Endothelial cell of umbilical vein (primary cell): Measurements from ENCODE around the gene SCN4A. TPM values are rescaled to one million over a fixed set of nuclear protein-coding genes. Genes with fewer than 3 reads are reported as not detected.

Source experiments
- BruUV-seq: library from RNA; stranded (reverse); fragments of 400-500 nt; replicated peaks from 2 replicates; lab custom pipeline; 2021; lab: Mats Ljungman, UMichigan
- CTCF ChIA-PET: fragments of 300-600, 350-600 bp; sonication (Branson Sonifier 250); formaldehyde crosslinking; loops from one replicate; lab custom pipeline; 2021; ENCODE audit warnings: antibody characterized with exemption, inconsistent platforms; lab: Charles Lee
- POLR2A ChIA-PET: fragments of 300-600, 350-600 bp; sonication (Branson Sonifier 250); formaldehyde crosslinking; loops from one replicate; lab custom pipeline; 2021; ENCODE audit warnings: antibody characterized with exemption, inconsistent platforms; lab: Charles Lee
- DNase-seq: peaks from one replicate; pipeline ENCODE4 v3.0.0-alpha.2; 2011; ENCODE audit warnings: low read depth, low spot score
- FAIRE-seq: peaks from 2 replicates; lab custom pipeline; 2011; peaks lifted over from hg19 to GRCh38; lab: Jason Lieb, UNC
- H2AFZ ChIP-seq: 2 replicates; pipeline ENCODE4 v1.6.0; 2012; ENCODE audit warnings: low read depth, low read length, control low read depth, inconsistent platforms
- H3K27ac ChIP-seq: 2 replicates; pipeline ENCODE4 v1.5.1; 2011; ENCODE audit warnings: low read depth, mild to moderate bottlenecking, control low read depth, low read length, moderate library complexity; ENCODE audit not compliant: insufficient read depth
- H3K27me3 ChIP-seq, 2 experiments: 2 replicates each; pipeline versions ENCODE4 v1.6.0 to v1.6.1; 2011; ENCODE audit warnings: low read length in 2 of 2, mixed read lengths in 1 of 2; ENCODE audit not compliant: control insufficient read depth in 2 of 2, insufficient read depth in 2 of 2
- H3K36me3 ChIP-seq, 2 experiments: 2 replicates in 1 of 2; 3 replicates in 1 of 2; pipeline ENCODE4 v1.5.1; 2011; ENCODE audit warnings: low read length in 2 of 2, mild to moderate bottlenecking in 1 of 2, moderate library complexity in 1 of 2; ENCODE audit not compliant: control insufficient read depth in 2 of 2, insufficient read depth in 2 of 2; ENCODE audit errors: extremely low read depth in 1 of 2
- H3K4me1 ChIP-seq: 3 replicates; pipeline ENCODE4 v1.5.1; 2011; ENCODE audit warnings: mild to moderate bottlenecking, low read length; ENCODE audit not compliant: control insufficient read depth, insufficient read depth; ENCODE audit errors: extremely low read depth
- H3K4me2 ChIP-seq: 2 replicates; pipeline ENCODE4 v1.6.1; 2011; ENCODE audit warnings: low read length, control low read depth, mixed read lengths; ENCODE audit not compliant: insufficient read depth
- H3K4me3 ChIP-seq, 3 experiments: fragments of 200-600 bp in 1 of 3; sonication (generic), shearing (Covaris generic) in 1 of 3; replicated peaks in 1 of 3; 2 replicates each; pipeline ENCODE4 v1.5.1; 2011 to 2016; ENCODE audit warnings: control low read depth in 3 of 3, low read length in 3 of 3, mild to moderate bottlenecking in 2 of 3, inconsistent platforms in 1 of 3, low read depth in 1 of 3, moderate library complexity in 1 of 3; ENCODE audit not compliant: insufficient read depth in 1 of 3
- H3K79me2 ChIP-seq: 2 replicates; pipeline ENCODE4 v1.6.0; 2012; ENCODE audit warnings: low read length, inconsistent platforms; ENCODE audit not compliant: control insufficient read depth, insufficient read depth
- H3K9ac ChIP-seq: replicated peaks from 2 replicates; pipeline ENCODE3; 2011; ENCODE audit warnings: low read length, control low read depth; ENCODE audit not compliant: insufficient read depth; ENCODE audit errors: extremely low read depth
- H3K9me1 ChIP-seq: replicated peaks from 3 replicates; pipeline ENCODE4 v1.6.0; 2011; ENCODE audit warnings: mild to moderate bottlenecking, low read length; ENCODE audit not compliant: control insufficient read depth, insufficient read depth; ENCODE audit errors: extremely low read depth
- H3K9me3 ChIP-seq: replicated peaks from 2 replicates; pipeline ENCODE4 v1.5.1; 2012; ENCODE audit warnings: low read length, inconsistent platforms; ENCODE audit not compliant: control insufficient read depth, insufficient read depth
- H4K20me1 ChIP-seq: replicated peaks from 2 replicates; pipeline ENCODE3; 2011; ENCODE audit warnings: mild to moderate bottlenecking, low read length; ENCODE audit not compliant: control insufficient read depth, insufficient read depth; ENCODE audit errors: extremely low read depth
- CTCF ChIP-seq, 2 donors: IDR thresholded peaks; 1 replicate in 1 of 2; 2 replicates in 1 of 2; pipeline ENCODE4 v1.5.1; 2011; ENCODE audit warnings: low read length in 2 of 2, mild to moderate bottlenecking in 2 of 2, moderate library complexity in 2 of 2, control low read depth in 1 of 2, inconsistent platforms in 1 of 2, low read depth in 1 of 2; ENCODE audit not compliant: insufficient read depth in 1 of 2; ENCODE audit errors: extremely low read depth in 1 of 2
- EZH2 ChIP-seq: IDR thresholded peaks from 2 replicates; pipeline ENCODE4 v1.6.1; 2012; ENCODE audit warnings: borderline replicate concordance, low read depth, mild to moderate bottlenecking, moderate library complexity, low read length, inconsistent platforms; ENCODE audit not compliant: severe bottlenecking
- FOS ChIP-seq: IDR thresholded peaks from 2 replicates; pipeline ENCODE4 v1.6.1; 2011; ENCODE audit warnings: mild to moderate bottlenecking, low read length, moderate library complexity, borderline replicate concordance; ENCODE audit not compliant: insufficient read depth
- GATA2 ChIP-seq: IDR thresholded peaks from 2 replicates; pipeline ENCODE4 v1.7.0; 2011; ENCODE audit warnings: low read depth, mild to moderate bottlenecking, moderate library complexity, mixed read lengths, low read length; ENCODE audit not compliant: insufficient read length, insufficient read depth
- JUN ChIP-seq: IDR thresholded peaks from 2 replicates; pipeline ENCODE4 v1.6.1; 2011; ENCODE audit warnings: borderline replicate concordance, low read depth; ENCODE audit not compliant: insufficient read length, insufficient read depth
- MAX ChIP-seq: IDR thresholded peaks from 2 replicates; pipeline ENCODE4 v1.6.1; 2011; ENCODE audit not compliant: insufficient read depth, insufficient read length
- MYC ChIP-seq: IDR thresholded peaks from one replicate; pipeline ENCODE4 v1.6.1; 2011; ENCODE audit warnings: mild to moderate bottlenecking, low read depth, low read length
- POLR2A ChIP-seq: IDR thresholded peaks from 2 replicates; pipeline ENCODE4 v1.6.1; 2012; ENCODE audit warnings: low read depth, mild to moderate bottlenecking, control low read depth, low read length
- POLR2AphosphoS5 ChIP-seq: IDR thresholded peaks from 2 replicates; pipeline ENCODE4 v1.6.1; 2012; ENCODE audit warnings: low read depth, mild to moderate bottlenecking, control low read depth, low read length, moderate library complexity; ENCODE audit not compliant: insufficient read depth
- dilution Hi-C: fragments of 300-500 bp; cut with MboI; formaldehyde crosslinking; loops from one replicate; pipeline ENCODE4 v1.15.0; 2019; ENCODE audit warnings: low sequenced_read_pairs; ENCODE audit not compliant: extremely low pct_ligation_motif_present
- intact Hi-C: fragments of 100-400 bp; cut with micrococcal nuclease; formaldehyde crosslinking; loops from one replicate; pipeline ENCODE4 v1.10.0; 2022
- polyA plus RNA-seq, 4 experiments: library from polyadenylated mRNA; depleted of rRNA in 3 of 4; stranded (reverse) in 3 of 4; unstranded in 1 of 4; fragments of >200 nt; gene quantifications; 2 replicates each; pipeline versions ENCODE4 v1.2.1 to v1.2.3, GENCODE V29; 2011 to 2012; ENCODE audit warnings: missing spikeins in 1 of 4
- total RNA-seq: library from RNA; stranded (reverse); gene quantifications from 2 replicates; pipeline ENCODE4 v1.2.3, GENCODE V29; 2021

SCN4A gene
- total and polyA plus RNA-seq, 2 donors (not counting 3 experiments of a cell fraction or from before 2014, with no cell fraction given), result 0.01 to 0.40 TPM

- H3K4me1 ChIP-seq, result peaks cover 5% of the 10 kb centered on the region
- CTCF ChIA-PET, result interaction anchor here (1.0 to 12.0 kb wide), 4 partner anchors 45 to 142 kb away, joined by 4 to 183 read pairs (median 8); partner anchors contain the start of genes CSHL1 and GH1
- no peaks in the 10 kb centered on the region for H4K20me1 ChIP-seq
- no peak overlapping the region for H3K4me2 ChIP-seq
- no peaks in the 10 kb centered on the region for H3K79me2 ChIP-seq
- POLR2A ChIA-PET, result no interaction called here
- H3K27me3 ChIP-seq, result peaks cover 2 to 6% of the 10 kb centered on the region in 2 experiments
- H2AFZ ChIP-seq, result no peak overlapping the region
- DNase-seq (no peak), FAIRE-seq (no peak)
- TF ChIP-seq CTCF (IDR thresholded peaks at IDR 0.05; ENCODE audit: extremely low read depth in 1 of 2, insufficient read depth in 1 of 2, low read depth in 1 of 2, low read length in 2 of 2) (no peak), JUN (no peak), GATA2 (no peak), POLR2AphosphoS5 (no peak), MYC (no peak), MAX (no peak), FOS (no peak), EZH2 (no peak), POLR2A (no peak)
- no peaks in the 10 kb centered on the region for H3K9me3 ChIP-seq
- H3K36me3 ChIP-seq, result no peaks in the 10 kb centered on the region
- no peaks in the 10 kb centered on the region for H3K9me1 ChIP-seq
- H3K9ac ChIP-seq, result no peak overlapping the region
- dilution Hi-C loops, result no loop called here
- no peak overlapping the region for H3K27ac ChIP-seq
- intact Hi-C loops, result loop anchor here (2.0 kb wide), 1 partner anchor 45 kb away; no protein-coding TSS in a partner anchor
- H3K4me3 ChIP-seq, result no peak overlapping the region
- no TSS peak for BruUV-seq
These were observed 18.9 kb upstream of the SCN4A start for GRCh38 chr17:63991611-63992010.
